Measurements from ENCODE around the gene PRH2.

PRH2 gene

DNA sequence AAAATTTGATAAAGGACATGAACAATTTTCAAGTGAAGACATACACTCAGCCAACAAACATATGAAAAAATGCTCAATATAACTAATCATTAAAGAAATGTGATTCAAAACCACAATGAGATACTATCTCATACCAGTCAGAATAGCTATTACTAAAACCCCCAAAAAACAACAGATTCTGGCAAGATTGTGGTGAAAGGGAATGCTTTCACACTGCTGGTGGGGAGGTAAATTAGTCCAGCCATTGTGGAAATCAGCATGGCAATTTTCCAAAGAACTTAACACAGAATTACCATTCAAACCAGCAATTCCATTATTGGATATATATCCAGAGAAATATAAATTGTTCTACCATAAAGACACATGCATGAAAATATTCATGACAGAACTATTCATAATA, 28.7 kb downstream of the PRH2 start:
- TF ChIP-seq TCF12 (IDR thresholded peaks at IDR 0.05; ENCODE audit: low read depth) (no peak), RAD21 (IDR thresholded peaks at IDR 0.05; ENCODE audit: low read depth) (no peak), MAX (IDR thresholded peaks at IDR 0.05) (no peak)
- TF ChIP-seq, protein P1, sequence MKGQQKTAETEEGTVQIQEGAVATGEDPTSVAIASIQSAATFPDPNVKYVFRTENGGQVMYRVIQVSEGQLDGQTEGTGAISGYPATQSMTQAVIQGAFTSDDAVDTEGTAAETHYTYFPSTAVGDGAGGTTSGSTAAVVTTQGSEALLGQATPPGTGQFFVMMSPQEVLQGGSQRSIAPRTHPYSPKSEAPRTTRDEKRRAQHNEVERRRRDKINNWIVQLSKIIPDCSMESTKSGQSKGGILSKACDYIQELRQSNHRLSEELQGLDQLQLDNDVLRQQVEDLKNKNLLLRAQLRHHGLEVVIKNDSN (IDR thresholded peaks at IDR 0.05): no peak

DNA sequence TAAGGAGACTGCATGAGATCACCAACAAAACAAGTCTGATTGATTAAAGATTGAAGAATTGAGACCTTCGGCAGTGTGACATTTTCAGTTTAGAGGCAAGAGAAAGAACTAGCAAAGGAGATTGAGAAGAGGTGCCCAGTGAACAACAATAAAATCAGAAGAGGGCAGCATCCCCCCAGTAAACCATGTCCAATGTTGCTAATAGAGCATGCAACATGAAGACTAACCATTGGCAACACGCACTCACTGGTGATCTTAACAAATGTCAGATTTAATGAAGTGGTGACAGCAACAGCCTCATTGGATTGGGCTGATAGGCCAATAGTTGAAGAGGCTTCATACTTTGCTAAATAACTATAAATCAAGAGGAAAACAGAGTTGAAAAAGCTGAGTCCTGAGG, 30.8 kb downstream of the PRH2 start:
- TF ChIP-seq MAX (IDR thresholded peaks at IDR 0.05) (no peak), CEBPB (IDR thresholded peaks at IDR 0.05) (no peak), TAF1 (IDR thresholded peaks at IDR 0.05; ENCODE audit: low read depth) (no peak)

DNA sequence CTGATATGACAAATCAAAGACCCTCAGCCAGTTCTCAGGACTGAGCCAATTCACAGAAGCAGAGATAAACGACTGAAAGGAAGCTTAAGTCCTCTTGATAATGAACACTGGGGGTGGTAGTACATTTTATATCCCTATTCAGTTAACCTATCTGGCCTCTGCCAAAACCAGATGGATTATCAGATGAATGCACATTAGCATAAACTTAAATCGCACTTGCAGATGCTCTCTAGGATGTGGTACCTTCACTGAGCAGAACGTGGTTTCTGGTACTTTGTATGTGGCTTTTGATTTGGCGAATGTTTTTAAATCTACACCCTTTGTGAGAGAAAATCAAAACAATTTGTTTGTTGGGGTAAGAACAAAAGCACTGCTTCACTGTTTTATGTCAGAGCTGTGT, 31.2 kb downstream of the PRH2 start:
- TF ChIP-seq ZBTB7A (IDR thresholded peaks at IDR 0.05; ENCODE audit: low read depth): no peak
- no peak for TF ChIP-seq NFIC (IDR thresholded peaks at IDR 0.05)
- TF ChIP-seq CEBPB (IDR thresholded peaks at IDR 0.05): no peak
- TF ChIP-seq, protein P2, sequence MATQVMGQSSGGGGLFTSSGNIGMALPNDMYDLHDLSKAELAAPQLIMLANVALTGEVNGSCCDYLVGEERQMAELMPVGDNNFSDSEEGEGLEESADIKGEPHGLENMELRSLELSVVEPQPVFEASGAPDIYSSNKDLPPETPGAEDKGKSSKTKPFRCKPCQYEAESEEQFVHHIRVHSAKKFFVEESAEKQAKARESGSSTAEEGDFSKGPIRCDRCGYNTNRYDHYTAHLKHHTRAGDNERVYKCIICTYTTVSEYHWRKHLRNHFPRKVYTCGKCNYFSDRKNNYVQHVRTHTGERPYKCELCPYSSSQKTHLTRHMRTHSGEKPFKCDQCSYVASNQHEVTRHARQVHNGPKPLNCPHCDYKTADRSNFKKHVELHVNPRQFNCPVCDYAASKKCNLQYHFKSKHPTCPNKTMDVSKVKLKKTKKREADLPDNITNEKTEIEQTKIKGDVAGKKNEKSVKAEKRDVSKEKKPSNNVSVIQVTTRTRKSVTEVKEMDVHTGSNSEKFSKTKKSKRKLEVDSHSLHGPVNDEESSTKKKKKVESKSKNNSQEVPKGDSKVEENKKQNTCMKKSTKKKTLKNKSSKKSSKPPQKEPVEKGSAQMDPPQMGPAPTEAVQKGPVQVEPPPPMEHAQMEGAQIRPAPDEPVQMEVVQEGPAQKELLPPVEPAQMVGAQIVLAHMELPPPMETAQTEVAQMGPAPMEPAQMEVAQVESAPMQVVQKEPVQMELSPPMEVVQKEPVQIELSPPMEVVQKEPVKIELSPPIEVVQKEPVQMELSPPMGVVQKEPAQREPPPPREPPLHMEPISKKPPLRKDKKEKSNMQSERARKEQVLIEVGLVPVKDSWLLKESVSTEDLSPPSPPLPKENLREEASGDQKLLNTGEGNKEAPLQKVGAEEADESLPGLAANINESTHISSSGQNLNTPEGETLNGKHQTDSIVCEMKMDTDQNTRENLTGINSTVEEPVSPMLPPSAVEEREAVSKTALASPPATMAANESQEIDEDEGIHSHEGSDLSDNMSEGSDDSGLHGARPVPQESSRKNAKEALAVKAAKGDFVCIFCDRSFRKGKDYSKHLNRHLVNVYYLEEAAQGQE (IDR thresholded peaks at IDR 0.05; ENCODE audit: low read depth): no peak
- TF ChIP-seq MAX (IDR thresholded peaks at IDR 0.05): no peak
- no peak for TF ChIP-seq EP300 (IDR thresholded peaks at IDR 0.05; ENCODE audit: borderline replicate concordance)
- TF ChIP-seq, protein P1 (IDR thresholded peaks at IDR 0.05): no peak
- no peak for TF ChIP-seq FOXM1 (IDR thresholded peaks at IDR 0.05; ENCODE audit: borderline replicate concordance, low read depth)
- TF ChIP-seq YY1 (IDR thresholded peaks at IDR 0.05; ENCODE audit: low read depth): no peak
- no peak for TF ChIP-seq TAF1 (IDR thresholded peaks at IDR 0.05; ENCODE audit: low read depth)
- no peak for TF ChIP-seq CREB1 (IDR thresholded peaks at IDR 0.05; ENCODE audit: low read depth)
- no peak for TF ChIP-seq TEAD4 (IDR thresholded peaks at IDR 0.05)

DNA sequence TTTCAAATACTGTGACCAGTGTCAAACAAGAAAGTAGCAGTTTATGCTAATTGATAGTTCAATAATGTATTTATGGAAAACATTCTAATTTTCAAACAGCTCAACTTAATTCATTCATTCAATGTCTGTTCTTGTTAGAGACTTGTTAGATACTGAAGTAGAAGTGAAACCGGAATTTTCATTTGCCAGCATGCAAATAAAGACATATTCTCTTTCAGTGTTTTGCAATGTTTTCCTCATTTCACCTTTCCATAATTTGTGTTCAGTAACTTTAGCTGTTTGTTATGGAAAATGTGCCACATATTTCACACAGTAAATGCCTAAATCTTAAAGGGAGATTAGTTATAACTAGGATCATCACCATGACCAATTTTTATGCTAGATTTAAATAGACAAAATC, 36.4 kb downstream of the PRH2 start:
- TF ChIP-seq EGR1 (IDR thresholded peaks at IDR 0.05): no peak
- TF ChIP-seq TCF12 (IDR thresholded peaks at IDR 0.05; ENCODE audit: low read depth): no peak
- TF ChIP-seq TAF1 (IDR thresholded peaks at IDR 0.05; ENCODE audit: low read depth): no peak
- TF ChIP-seq, protein P1 (IDR thresholded peaks at IDR 0.05): no peak
- no peak for TF ChIP-seq NFIC (IDR thresholded peaks at IDR 0.05)
- TF ChIP-seq RAD21 (IDR thresholded peaks at IDR 0.05; ENCODE audit: low read depth): no peak
- TF ChIP-seq MAX (IDR thresholded peaks at IDR 0.05): no peak
- TF ChIP-seq ZBTB7A (IDR thresholded peaks at IDR 0.05; ENCODE audit: low read depth): no peak
- TF ChIP-seq CREB1 (IDR thresholded peaks at IDR 0.05; ENCODE audit: low read depth): no peak
- TF ChIP-seq, protein P2 (IDR thresholded peaks at IDR 0.05; ENCODE audit: low read depth): no peak
- no peak for TF ChIP-seq EP300 (IDR thresholded peaks at IDR 0.05; ENCODE audit: borderline replicate concordance)
- no peak for TF ChIP-seq CEBPB (IDR thresholded peaks at IDR 0.05)
- TF ChIP-seq FOXM1 (IDR thresholded peaks at IDR 0.05; ENCODE audit: borderline replicate concordance, low read depth): no peak
- no peak for TF ChIP-seq TEAD4 (IDR thresholded peaks at IDR 0.05)
- no peak for TF ChIP-seq YY1 (IDR thresholded peaks at IDR 0.05; ENCODE audit: low read depth)

DNA sequence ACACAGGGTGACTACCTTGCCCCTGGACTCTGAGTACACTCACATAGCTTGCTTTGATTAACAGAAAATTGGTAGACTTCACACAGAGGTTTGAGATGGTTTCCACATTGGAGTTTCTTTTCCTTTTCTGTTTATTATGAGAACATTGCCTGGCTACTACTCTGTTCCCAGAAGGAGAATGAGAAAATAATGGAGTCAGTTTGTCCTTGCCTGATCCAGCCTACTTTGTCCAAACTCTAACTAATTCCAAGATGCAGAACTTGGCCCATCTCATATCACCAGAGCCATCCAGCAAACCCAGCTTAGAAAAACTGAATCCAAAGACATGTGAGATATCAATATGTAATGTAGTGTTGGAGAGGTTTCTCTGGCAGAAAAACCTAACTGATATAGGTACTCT, 37.3 kb downstream of the PRH2 start:
- TF ChIP-seq CREB1 (IDR thresholded peaks at IDR 0.05; ENCODE audit: low read depth): no peak
- TF ChIP-seq, protein P2 (IDR thresholded peaks at IDR 0.05; ENCODE audit: low read depth): no peak
- TF ChIP-seq ZBTB7A (IDR thresholded peaks at IDR 0.05; ENCODE audit: low read depth): no peak
- TF ChIP-seq YY1 (IDR thresholded peaks at IDR 0.05; ENCODE audit: low read depth): no peak
- TF ChIP-seq, protein P1 (IDR thresholded peaks at IDR 0.05): no peak
- no peak for TF ChIP-seq CEBPB (IDR thresholded peaks at IDR 0.05)
- TF ChIP-seq TCF12 (IDR thresholded peaks at IDR 0.05; ENCODE audit: low read depth): no peak
- TF ChIP-seq MAX (IDR thresholded peaks at IDR 0.05): no peak
- no peak for TF ChIP-seq TEAD4 (IDR thresholded peaks at IDR 0.05)
- no peak for TF ChIP-seq NFIC (IDR thresholded peaks at IDR 0.05)
- TF ChIP-seq TAF1 (IDR thresholded peaks at IDR 0.05; ENCODE audit: low read depth): no peak
- TF ChIP-seq RAD21 (IDR thresholded peaks at IDR 0.05; ENCODE audit: low read depth): no peak
- no peak for TF ChIP-seq FOXM1 (IDR thresholded peaks at IDR 0.05; ENCODE audit: borderline replicate concordance, low read depth)
- TF ChIP-seq EGR1 (IDR thresholded peaks at IDR 0.05): no peak
- no peak for TF ChIP-seq EP300 (IDR thresholded peaks at IDR 0.05; ENCODE audit: borderline replicate concordance)

All from Ishikawa (cell line).